GM10266 (cell line): Measurements from ENCODE around the gene PBRM1.

Experiments used
- DNase-seq: peaks from one replicate; pipeline ENCODE4 v3.0.0; 2012; ENCODE audit errors: extremely low spot score
- CTCF ChIP-seq: IDR thresholded peaks from 2 replicates; pipeline ENCODE4 v1.5.1; 2012; ENCODE audit warnings: mild to moderate bottlenecking, low read depth; ENCODE audit not compliant: control insufficient read depth, insufficient read depth; ENCODE audit errors: missing control alignments

PBRM1 gene

GRCh38 chr3:52625041-52625440, 60.7 kb downstream of the PBRM1 start:
- DNase-seq: no peak
- TF ChIP-seq CTCF: no peak

GRCh38 chr3:52623234-52623792, 62.4 kb downstream of the PBRM1 start:
- TF ChIP-seq CTCF: no peak
- no peak for DNase-seq

GRCh38 chr3:52620580-52620979, 65.1 kb downstream of the PBRM1 start:
- no peak for TF ChIP-seq CTCF
- no peak for DNase-seq

- TF ChIP-seq CTCF: no peak
- no peak for DNase-seq
Measured at GRCh38 chr3:52615166-52615565, 70.5 kb downstream of the PBRM1 start.

GRCh38 chr3:52614689-52615088, 71.0 kb downstream of the PBRM1 start:
- TF ChIP-seq CTCF: no peak
- no peak for DNase-seq

- TF ChIP-seq CTCF: no peak
- DNase-seq: no peak
Measured at GRCh38 chr3:52609316-52609815, 76.3 kb downstream of the PBRM1 start.

- no peak for TF ChIP-seq CTCF
Measured at GRCh38 chr3:52608337-52608736, 77.4 kb downstream of the PBRM1 start.

More at GRCh38 chr3:52608337-52608736, 77.4 kb downstream of the PBRM1 start:
- no peak for DNase-seq
